Islet precursor cell (in vitro differentiated cells): ENCODE measurements around the gene CRTC3.

Experiments used
- DNase-seq: peaks from one replicate; pipeline ENCODE4 v3.0.0-alpha.2; 2018

Gene CRTC3

DNA sequence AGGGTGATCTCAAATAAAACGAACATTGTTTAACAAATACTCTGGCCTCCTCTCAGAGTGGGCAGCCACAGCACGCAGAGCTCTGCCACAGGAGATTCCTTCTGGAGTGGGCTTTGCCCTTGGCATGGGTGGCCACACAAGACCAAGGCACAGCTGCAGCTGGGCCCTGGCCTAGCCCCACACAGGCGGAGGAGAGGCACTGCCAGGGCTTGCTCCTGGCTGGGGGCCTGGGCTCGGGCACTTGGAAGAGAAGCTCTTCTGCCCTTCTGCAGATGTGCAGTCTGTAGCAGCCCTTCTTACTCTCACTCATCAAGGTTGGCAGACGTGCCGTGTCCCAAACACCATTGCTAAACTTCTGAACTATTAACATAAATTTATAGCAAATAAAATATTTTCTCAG lies 67.2 kb downstream of the CRTC3 start:
- DNase-seq = no peak

DNA sequence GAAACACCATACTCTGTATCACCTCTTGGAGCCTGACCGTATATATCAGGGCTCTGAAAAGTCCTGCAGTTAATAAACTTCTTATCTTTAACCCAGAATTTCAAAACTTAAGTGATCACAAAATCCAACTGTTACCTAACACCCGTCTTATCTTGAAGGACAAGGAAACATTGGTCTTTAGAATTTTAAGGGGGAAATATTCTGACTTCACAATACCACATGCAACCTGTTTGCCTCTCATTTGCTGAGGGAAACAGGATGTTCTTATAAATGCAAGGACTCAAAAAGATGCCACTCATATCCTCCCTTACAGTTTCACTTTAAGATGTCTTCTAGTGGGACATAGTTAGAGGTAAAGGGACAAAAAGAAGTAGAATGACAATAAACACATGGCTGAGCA lies 67.9 kb downstream of the CRTC3 start:
- DNase-seq = no peak

DNA sequence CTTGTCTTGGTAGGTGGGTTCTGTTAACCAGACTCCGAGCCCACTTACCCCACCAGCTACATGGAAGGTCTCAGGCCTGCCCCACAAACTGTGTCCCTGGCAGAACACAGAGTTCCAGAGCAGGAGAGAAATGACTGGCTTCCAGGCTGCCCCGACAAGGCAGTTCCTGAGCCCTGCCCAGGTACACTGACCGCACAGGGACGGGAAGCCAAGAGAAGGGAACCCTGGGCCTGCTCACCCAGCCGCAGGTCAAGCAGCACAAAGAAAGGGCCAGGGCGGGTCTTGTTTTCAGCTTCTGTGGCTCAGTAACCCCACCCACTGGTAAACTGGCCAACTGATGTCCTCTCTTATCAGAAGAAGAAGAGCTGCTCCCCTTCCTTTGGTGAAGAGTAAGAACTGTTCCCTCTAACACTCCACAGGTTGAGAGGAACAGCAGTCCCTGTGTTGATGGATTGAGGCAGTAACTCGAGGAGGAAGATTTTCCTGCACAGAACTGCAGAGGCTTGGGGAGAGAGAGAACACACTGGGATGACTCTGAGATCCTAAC lies 68.4 kb downstream of the CRTC3 start:
- peak; percentile 69 for DNase-seq

DNA sequence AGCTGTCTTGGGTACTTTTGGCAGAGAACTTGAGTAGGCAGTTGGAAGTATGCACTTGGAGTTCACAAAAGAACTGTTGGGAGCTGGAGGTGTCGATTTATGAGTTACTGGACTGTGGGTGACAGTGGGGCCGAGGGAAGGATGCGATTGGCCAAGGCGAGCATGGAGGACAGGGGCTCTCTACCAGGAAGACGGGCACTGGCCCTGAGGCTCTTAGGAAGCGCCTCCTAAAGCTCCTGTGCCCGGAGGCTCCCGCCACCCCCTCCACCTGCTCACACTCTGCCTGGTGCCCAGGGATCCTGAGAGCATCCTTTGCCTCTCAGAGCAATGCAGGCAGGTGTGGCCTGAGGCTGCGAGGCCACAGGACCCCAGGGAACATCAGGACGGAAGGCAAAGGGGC lies 69.0 kb downstream of the CRTC3 start:
- no peak for DNase-seq

DNA sequence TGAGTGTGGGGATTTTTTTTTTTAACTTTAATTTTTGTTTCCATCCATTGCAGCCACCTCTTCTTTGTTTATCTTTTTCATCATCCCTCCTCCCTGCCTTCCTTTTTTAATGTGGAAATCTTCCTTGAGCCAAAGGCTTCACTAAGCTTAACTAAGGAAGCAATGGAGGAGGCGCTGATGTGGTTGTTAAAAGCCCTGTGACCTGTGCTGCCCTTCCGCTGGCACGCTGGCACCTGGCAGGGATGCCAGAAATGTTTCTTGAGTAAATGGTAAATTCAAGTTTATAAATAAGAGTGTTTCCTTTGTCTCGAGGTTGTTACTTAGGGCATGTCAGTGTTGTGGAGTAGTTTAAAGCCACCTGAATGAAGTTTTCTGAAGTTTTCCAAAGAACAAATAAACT lies 69.4 kb downstream of the CRTC3 start:
- DNase-seq = no peak

DNA sequence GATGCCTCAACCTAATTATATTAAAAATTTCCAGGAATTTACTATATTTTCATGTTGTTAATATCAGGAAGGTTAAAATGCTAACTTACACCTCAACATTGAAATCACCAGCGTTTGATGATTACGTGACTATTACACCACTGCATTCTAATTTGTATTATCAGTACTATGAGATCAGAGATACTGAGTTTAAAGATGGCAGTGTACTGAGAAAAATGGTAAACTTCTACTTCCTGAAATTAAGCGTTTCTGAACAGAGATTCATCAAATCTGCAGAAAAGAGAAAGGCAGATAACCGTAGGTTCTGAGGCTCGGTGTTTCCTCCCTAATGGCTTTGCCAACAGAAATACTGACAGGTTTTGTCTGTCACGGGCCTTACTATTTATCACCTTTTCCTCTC lies 69.9 kb downstream of the CRTC3 start:
- DNase-seq = no peak

DNA sequence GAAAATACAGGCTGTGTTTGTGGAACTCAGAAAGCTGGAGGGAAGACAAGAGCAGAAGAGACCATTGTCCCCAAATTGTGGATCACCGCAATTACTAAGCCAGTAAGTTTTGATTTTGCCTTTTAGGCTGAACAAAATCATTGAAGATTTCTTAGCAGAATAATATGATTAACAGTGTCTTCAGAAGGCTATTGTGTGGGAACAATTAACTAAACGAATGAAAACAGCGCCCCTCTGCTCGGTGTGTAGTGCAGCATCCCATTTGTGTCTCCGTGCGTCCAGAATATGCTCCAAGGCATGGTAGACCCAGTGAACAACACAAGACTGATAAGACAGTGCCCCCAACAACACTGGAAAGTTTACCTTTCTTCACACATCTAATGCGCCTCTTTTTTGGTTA lies 71.2 kb downstream of the CRTC3 start:
- no peak for DNase-seq

DNA sequence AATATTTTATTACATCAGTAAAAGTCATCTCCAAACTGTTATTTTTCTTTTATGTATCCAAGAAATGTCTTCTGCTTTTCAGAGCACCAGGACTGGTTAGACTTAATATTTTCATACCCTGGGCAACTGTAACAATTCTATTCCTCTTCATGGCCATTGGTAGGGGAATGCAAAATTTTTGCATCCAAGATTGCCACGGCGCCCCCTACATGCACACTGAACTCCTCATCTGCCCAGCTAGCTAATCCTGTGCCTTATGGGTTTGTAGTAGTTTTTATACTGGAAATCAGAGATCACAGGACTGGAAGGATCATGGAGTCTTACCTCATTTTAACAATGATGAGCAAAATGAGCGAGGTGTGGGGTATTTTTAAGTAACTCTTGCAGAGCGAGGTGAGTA lies 74.2 kb downstream of the CRTC3 start:
- DNase-seq = no peak

DNA sequence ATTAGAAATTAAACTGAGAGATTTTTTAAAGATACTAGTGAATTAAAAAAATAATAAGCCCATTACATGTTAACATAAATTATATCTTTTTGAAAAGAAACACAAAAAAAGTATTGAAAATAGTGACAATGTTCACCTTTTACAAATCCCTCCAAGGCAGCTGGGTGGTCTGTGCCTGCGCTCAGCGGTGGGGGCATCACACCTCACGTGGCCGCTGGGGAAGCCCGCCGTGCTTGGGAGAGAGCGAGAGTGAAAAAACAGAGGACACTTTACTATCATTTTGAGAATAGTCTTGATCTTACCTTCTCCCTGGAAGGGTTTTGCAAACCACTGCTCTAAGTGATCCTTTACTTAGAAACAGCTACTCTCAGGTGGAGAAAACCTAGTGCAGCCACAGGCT lies 76.9 kb downstream of the CRTC3 start:
- DNase-seq = no peak

DNA sequence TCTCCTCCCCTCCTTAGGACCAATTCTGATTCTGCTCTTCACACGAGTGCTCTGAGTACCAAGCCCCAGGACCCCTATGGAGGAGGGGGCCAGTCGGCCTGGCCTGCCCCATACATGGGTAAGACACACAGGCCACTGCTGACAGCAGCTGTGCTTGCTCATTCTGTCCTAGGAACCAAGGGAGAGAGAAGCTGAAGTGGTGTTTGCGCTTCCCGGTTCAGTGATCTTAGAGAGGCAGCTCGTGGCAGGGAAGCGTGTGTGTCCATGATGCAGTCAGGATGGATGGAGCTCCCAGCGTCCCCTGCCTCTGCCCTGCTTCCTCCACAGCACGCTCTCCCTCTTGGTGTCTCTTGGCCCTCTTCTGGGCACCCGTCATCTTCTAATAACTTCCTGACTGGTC lies 77.6 kb downstream of the CRTC3 start:
- DNase-seq = no peak

DNA sequence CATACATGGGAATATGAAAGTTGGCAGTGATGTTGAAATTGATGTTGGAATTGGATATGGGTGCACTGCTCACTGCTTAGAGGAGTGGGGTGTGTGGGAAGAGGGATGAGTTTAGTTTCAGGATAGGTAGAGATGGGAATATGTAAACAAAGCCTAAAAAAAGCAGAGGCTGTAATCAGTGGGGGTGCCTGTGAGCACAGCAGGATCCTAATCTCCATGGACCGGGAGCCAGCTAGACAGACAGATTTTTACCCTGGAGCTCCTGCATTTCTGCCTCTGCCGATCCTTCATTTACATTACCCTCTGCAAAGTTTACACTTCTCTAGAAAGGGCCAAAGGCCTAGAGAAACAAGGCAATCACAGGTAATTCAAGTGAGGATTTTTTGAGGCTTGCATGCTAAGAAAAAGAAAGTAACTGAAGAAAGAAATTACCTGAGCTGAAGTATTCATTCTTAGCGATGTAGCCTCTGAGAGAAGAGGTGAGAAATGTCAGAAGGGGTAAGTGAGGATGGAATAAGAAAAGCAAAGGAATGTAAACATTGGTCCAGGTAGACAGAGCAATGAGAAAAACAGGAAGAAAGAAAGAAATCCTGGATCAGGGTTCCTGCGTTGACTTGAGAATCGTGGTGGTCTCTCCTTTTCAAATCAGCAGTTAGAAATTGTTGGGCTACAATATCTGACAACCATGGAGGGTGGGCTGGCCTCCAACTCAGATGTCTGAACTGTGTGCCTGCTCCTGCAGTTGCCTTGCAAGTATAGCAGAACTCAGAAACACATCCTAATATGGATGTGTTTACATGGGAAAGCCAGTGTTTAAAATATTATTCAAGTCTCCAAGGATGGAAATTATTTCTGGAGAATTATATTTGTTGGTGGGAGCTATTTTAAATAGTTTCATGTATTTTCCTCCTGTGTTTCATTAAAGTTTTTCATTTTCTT lies 79.8 kb downstream of the CRTC3 start:
- DNase-seq = no peak

DNA sequence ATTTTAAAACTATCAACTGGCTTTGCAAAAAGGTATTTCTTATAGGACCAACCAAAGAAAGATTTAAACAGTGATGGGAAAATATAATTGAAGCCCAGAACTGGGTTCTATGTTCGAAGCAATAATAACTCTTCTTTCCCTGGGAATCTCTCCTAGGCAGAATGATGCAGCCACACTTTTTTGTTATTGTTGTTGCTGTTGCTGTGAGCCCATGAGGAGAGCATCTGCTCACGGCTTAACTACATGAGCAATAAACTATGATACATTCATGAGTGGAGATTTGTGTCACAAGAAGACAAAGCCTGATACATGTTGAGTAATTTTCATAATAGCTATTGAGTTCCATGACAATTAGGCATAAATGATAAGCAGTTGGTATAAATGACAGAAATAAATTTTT lies 80.5 kb downstream of the CRTC3 start:
- DNase-seq = no peak

DNA sequence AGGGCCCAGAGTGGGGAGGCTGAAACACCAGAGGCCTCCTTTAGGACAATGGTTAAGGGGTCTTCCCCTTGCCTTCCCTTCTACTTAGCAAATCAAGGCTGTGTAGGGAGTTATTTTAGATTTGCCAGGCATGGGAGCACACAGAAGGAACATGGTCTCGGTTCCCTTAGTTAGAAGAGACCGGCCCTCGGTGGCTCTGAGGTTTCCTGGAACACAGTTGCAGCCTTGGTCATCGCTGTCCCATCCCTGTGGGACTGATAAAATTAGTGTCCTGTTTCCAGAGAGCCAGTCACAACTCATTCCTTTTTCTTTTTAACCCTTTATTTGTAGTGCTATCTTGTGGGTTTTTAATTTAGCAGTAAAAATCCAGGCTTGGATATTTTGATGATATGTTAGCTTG lies 81.4 kb downstream of the CRTC3 start:
- no peak for DNase-seq

DNA sequence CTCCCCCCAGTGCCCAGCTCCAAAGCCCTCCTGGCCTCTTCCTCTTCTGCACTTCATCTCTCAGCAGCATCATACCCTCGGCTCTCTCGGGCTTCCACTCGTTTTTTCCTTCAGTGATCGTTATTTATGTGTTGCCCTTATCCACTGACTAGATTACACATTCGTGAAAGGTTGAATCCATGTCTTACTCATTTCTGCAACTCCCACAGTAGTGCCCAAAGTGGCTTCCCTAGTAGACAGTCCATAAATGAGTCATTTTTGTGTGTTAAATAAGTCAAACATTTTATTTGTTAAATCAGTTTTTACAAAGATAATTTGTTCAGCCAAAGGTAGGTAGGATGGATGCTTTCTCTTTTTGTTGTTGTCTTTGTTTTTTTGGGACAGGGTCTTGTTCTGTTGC lies 87.4 kb downstream of the CRTC3 start:
- no peak for DNase-seq

DNA sequence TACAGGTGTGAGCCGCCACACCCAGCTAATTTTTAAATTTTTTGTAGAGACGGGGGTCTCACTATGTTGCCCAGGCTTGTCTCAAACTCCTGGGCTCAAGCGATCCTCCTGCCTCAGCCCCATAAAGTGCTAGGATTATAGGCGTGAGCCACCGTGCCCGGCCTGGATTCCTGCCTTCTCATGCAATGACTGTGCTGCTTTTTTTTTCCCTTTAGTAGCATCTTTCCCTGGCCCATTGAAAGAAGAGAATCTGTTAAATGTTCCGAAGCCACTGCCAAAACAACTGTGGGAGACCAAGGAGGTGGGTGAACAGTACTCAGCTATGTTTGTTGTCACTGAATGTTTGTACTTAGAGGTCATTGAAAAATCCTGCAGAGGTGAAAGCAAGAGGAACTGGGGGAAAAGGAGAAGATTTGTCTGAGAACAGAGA lies 88.0 kb downstream of the CRTC3 start:
- no peak for DNase-seq

DNA sequence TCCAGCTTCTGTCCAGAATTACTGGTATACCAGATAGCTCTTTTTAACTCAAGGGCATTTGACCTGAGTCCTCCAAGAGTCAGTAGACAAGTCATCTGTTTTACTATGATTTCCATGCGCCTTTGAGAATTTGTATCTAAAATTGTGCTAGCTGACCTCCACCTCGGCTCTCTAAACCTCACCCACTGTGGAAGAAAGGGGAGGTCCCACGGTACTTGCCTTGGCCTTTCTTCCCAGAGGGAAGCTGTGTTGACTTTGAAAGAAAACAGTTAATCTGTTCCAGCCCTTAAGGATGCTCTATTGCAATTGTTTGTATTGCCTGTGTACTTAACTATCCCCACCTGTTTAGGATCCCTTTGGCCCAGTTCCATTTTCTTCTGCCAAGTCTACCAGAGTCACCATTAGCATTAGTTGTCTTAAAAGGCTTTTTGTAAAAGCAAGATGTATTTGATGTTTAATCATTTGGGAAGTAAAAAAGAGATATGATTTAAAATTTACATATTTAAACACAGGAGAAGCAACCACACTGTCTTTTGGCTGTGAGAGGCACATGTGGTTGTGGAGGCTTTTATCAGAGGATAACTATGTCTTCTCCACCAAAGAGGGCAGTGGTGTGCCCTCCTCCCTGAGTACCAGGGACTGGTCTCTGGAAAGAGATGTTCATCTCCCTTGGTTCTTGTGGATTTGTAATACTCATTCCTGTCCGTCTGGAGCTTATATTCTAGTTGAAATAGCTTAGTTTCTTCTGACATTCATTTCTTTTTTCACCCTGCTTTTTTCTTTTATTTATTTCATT lies 88.8 kb downstream of the CRTC3 start:
- DNase-seq = no peak

DNA sequence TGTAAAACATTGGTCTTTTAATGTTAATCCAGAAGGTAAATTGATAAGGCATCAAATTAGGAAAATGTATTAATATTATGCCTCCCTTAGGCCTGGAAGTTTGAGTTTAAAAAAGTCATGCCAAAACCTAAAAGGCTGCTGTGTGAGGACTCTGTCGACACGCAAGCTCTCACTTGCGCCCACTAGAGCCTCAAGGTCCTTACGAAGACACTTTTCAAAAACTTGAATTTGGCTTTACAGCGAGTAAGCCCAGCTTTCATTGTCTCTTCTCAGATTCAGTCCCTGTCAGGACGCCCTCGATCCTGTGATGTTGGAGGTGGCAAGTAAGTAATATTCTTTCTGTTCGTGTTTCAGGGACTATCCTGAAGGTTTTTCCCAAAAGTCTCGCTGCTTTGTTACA lies 89.7 kb downstream of the CRTC3 start:
- DNase-seq = no peak

DNA sequence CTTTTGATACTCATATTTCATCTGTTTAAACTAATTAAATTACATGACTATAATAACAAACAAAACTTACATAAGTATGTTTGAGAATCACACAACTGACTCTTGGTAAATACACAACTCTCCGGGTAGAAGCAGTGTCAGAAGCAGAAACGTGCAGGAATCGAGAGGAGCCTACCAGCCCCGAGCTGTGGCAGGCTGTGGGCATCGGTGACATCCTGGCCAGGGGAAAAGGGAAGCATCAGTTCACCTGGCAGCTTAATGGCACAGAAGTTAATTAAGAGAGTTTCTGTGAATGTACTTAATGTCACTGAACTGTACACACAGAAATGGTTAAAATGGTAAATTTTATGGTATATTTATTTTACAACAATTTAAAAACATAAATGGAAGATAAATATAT lies 90.2 kb downstream of the CRTC3 start:
- DNase-seq = no peak

DNA sequence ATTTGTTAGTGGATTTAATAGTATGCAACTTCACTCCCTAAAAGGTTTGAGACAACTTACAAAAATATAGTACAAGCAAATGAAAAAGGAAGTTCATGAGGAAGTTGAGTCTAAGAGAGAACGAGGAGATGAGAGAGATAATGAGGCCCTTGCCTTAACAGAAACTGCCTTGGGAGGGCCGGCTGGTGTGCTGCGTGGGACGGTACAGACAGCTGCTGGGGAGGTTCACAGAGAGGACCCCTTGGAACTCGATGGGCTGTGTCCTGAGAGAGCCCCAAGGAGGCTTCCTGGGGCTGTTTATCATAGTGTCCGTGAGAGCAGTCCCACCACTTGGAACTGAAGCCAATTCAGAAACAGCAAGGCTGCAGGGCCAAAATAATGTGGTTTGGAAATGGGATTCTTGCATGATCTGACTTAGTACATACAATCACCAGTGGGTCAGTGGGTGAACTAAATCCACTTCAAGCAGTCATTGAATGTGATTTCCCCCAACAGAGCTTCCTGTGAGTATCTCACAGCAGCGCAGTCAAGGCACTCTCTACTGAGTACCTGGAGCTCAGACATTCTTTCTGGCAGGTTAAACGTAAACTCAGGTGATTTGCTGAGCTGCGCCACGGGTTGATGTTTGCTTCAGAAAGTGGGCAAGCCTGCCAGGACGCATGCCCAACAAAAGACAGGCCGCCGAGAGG lies 90.8 kb downstream of the CRTC3 start:
- no peak for DNase-seq

DNA sequence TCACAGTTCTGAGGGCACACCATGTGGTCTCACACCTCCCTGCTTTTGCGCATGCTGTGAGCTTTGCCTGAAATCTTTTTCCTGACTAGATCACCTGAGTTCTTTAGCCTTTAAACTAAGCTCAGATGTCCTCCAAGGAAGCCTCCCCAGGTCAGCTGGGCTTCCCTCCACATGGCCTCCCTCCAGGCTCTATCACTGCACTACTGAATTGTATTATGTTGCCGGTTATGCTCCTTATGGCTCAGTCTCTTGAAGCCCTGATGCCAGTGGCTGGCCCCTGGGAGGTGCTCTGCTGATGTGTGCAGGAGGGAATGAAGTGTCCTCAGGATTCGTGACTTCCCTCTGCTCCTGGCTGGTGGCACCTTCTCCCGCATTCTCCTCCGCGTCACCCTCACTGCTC lies 94.1 kb downstream of the CRTC3 start:
- DNase-seq = no peak

DNA sequence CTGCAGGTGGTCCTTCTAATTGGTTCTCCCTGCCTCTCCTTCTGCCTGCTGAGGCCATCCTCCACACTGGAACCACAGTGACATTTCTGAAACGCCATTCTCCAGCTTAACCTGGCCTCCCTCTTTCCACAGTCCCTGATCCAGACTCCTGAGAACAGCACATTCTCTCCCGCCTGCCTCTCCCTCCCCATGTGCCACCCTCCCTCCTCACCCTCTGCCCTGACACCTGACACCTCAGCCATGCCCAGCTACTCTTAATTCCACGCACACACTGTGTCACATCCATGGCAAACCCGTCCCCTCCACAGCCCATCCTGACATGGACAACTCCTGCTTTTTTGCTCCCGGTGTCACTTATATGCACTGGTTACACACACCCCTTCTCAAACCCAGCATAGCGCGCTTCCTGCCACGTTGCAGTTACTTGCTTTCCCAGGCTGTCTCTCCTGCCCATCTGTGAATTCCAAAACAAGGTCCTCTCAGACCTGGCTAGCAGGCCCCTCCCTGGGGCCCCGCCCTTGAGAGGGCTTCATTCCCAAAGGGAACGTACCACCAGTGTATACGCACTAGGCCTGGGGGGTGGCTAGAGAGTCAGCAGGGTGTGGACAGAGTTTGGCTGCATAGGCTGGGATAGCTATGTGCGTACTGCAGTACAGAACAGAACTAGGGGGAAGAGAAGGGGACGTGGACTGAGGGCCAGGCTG lies 94.7 kb downstream of the CRTC3 start:
- no peak for DNase-seq

DNA sequence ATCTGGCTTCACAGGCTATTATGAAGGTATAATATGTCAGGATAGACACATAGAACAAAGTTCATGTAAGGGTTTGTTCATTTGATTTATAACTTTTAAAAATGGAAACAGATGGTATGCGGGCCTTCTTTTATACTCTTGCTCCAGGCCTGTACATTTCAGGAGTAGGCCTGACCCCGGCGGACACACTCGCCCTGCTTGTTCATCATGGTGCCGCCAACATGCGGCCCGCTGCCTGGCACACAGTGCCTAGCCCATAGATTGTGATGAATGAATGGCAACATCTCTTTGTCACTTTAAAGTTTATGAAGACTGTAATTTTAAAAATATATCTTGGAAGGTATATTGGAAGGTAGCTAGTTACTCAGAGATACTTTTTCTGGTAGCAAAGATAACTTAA lies 95.3 kb downstream of the CRTC3 start:
- DNase-seq = no peak

DNA sequence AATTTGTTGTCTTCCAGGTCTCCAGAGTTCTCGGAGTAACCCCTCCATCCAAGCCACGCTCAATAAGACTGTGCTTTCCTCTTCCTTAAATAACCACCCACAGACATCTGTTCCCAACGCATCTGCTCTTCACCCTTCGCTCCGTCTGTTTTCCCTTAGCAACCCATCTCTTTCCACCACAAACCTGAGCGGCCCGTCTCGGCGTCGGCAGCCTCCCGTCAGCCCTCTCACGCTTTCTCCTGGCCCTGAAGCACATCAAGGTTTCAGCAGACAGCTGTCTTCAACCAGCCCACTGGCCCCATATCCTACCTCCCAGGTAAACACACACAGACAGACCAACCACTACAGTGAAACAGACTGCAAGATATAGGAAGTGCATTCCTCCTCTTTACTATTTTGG lies 99.5 kb downstream of the CRTC3 start:
- no peak for DNase-seq
